GM21737 (cell line): ENCODE measurements around the gene ALKBH6.

Experiments
- ATAC-seq: cut with Tn5 transposase; IDR thresholded peaks from one replicate; pipeline ENCODE4 v1.9.1; 2021; ENCODE audit warnings: mild to moderate bottlenecking, moderate library complexity; ENCODE audit not compliant: unreplicated experiment

Gene ALKBH6

DNA sequence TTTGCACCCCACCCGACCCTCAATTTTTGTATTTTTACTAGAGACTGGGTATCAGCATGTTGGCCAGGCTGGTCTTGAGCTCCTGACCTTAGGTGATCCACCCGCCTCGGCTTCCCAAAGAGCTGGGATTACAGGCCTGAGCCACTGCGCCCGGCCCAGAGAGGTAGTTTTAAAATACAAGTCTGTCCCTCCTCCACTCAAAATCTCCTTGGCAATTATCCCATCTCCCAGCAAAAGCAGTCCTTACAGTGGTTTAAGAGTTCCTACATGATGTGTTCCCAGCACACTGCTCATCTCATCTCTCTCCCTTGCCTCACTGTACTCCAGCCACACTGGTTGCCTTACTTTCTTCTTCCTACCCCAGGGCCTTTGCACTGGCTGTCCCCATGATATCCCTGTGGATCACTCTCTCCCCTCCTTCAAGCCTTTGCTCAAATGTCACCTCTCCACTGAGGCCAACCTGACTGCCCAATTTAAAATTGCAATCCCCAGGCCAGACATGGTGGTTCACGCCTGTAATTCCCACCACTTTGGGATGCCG, 53.5 kb downstream of the ALKBH6 start:
- ATAC-seq = no peak

DNA sequence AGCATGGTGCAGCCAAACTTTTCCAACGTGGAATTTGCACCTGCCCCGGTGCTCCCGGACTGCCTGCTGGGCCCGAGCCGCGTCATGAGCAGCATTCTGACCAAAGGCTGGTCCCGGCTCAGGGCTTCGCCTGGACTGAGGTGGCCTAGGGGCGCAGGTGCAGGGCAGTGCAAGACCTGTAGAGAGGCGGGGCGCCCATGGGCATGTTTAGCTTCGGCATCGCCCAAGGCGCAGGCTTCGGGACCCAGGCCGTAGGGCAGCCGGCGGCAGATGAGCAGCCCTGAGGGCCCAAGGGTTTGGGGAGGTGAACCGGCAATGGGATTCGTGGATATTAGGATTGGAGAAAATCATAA, 54.1 kb downstream of the ALKBH6 start:
- ATAC-seq = no peak
